ENCODE data around the gene POU2F2.
A peak's percentile ranks its signal among the peaks of the same experiment; 100 is the strongest.

POU2F2 gene

GRCh38 chr19:42086188-42086736, 46.0 kb downstream of the POU2F2 start:
- H3K79me2 ChIP-seq (ENCODE audit: insufficient read depth, low read length), result peaks cover 1% of the 10 kb centered on the region; the same call in 1 of the 2 replicates
- H3K4me2 ChIP-seq (ENCODE audit: low read depth, low read length, poor library complexity, severe bottlenecking), result no peak overlapping the region
- H3F3A ChIP-seq (ENCODE audit: insufficient read depth), result peaks cover 20% of the 10 kb centered on the region; the same call in 1 of the 2 replicates
- H3K9me3 ChIP-seq (ENCODE audit: insufficient read depth, low read length), result no peaks in the 10 kb centered on the region
- H3K27me3 ChIP-seq (ENCODE audit: low read length), result no peaks in the 10 kb centered on the region
- H3K9ac ChIP-seq (ENCODE audit: low read length), result no peak overlapping the region
- H3K4me3 ChIP-seq (ENCODE audit: insufficient read depth, low read length, poor library complexity, severe bottlenecking), result no peak overlapping the region
- peak overlapping the region; percentile 10; the same call in 1 of the 2 replicates for H3K27ac ChIP-seq (ENCODE audit: low read depth, low read length)
- TF ChIP-seq EZH2phosphoT487 (conservative IDR thresholded peaks at IDR 0.05; ENCODE audit: low read length) (no peak), CTCF (IDR thresholded peaks at IDR 0.05; ENCODE audit: insufficient read depth, low read length, poor library complexity, severe bottlenecking) (no peak)
- H3K9me2 ChIP-seq (replicated peaks; ENCODE audit: insufficient read depth, low read length), result no peaks in the 10 kb centered on the region
- no peak overlapping the region for H2AFZ ChIP-seq (ENCODE audit: low read depth, low read length, severe bottlenecking)
- H4K20me1 ChIP-seq (ENCODE audit: low read depth, low read length), result peaks cover 5% of the 10 kb centered on the region; the same call in 1 of the 2 replicates
- no peaks in the 10 kb centered on the region for H3K36me3 ChIP-seq (ENCODE audit: low read length)

GRCh38 chr19:42083537-42083936, 48.7 kb downstream of the POU2F2 start:
- H3K4me2 ChIP-seq (ENCODE audit: low read depth, low read length, poor library complexity, severe bottlenecking), result no peak overlapping the region
- H3K79me2 ChIP-seq (ENCODE audit: insufficient read depth, low read length), result peaks cover 7% of the 10 kb centered on the region
- H3K9me3 ChIP-seq (ENCODE audit: insufficient read depth, low read length), result no peaks in the 10 kb centered on the region
- no peak overlapping the region for H3K4me3 ChIP-seq (ENCODE audit: insufficient read depth, low read length, poor library complexity, severe bottlenecking)
- no peaks in the 10 kb centered on the region for H3K27me3 ChIP-seq (ENCODE audit: low read length)
- peaks cover 5% of the 10 kb centered on the region; the same call in 1 of the 2 replicates for H4K20me1 ChIP-seq (ENCODE audit: low read depth, low read length)
- H3K9ac ChIP-seq (ENCODE audit: low read length), result no peak overlapping the region
- H3F3A ChIP-seq (ENCODE audit: insufficient read depth), result peaks cover 20% of the 10 kb centered on the region; the same call in 1 of the 2 replicates
- no peaks in the 10 kb centered on the region for H3K36me3 ChIP-seq (ENCODE audit: low read length)
- H3K27ac ChIP-seq (ENCODE audit: low read depth, low read length), result no peak overlapping the region
- no peak for TF ChIP-seq EZH2phosphoT487 (conservative IDR thresholded peaks at IDR 0.05; ENCODE audit: low read length)
- TF ChIP-seq CTCF (IDR thresholded peaks at IDR 0.05; ENCODE audit: insufficient read depth, low read length, poor library complexity, severe bottlenecking), result no peak
- no peak overlapping the region for H2AFZ ChIP-seq (ENCODE audit: low read depth, low read length, severe bottlenecking)
- no peaks in the 10 kb centered on the region for H3K9me2 ChIP-seq (replicated peaks; ENCODE audit: insufficient read depth, low read length)

GRCh38 chr19:42081584-42082203, 50.6 kb downstream of the POU2F2 start:
- Histone ChIP-seq H3K79me2 (ENCODE audit: insufficient read depth, low read length) (peaks cover 26% of the 10 kb centered on the region), H4K20me1 (ENCODE audit: low read depth, low read length) (peaks cover 13% of the 10 kb centered on the region), H3K27me3 (ENCODE audit: low read length) (no peaks in the 10 kb centered on the region), H3K9ac (ENCODE audit: low read length) (no peak overlapping the region), H3K9me3 (ENCODE audit: insufficient read depth, low read length) (no peaks in the 10 kb centered on the region), H3K9me2 (replicated peaks; ENCODE audit: insufficient read depth, low read length) (no peaks in the 10 kb centered on the region), H3K36me3 (ENCODE audit: low read length) (no peaks in the 10 kb centered on the region), H3K4me3 (ENCODE audit: insufficient read depth, low read length, poor library complexity, severe bottlenecking) (no peak overlapping the region), H3K27ac (ENCODE audit: low read depth, low read length) (no peak overlapping the region), H2AFZ (ENCODE audit: low read depth, low read length, severe bottlenecking) (no peak overlapping the region), H3K4me2 (ENCODE audit: low read depth, low read length, poor library complexity, severe bottlenecking) (no peak overlapping the region), H3F3A (ENCODE audit: insufficient read depth) (peaks cover 16% of the 10 kb centered on the region; the same call in 1 of the 2 replicates)
- TF ChIP-seq CTCF (IDR thresholded peaks at IDR 0.05; ENCODE audit: insufficient read depth, low read length, poor library complexity, severe bottlenecking), result peak; percentile 33
- no peak for TF ChIP-seq EZH2phosphoT487 (conservative IDR thresholded peaks at IDR 0.05; ENCODE audit: low read length)
